Coronary artery (tissue), 2 donors: Measurements from ENCODE around the gene PRKN.

Source experiments
- DNase-seq: peaks from one replicate; pipeline ENCODE4 v3.0.0-alpha.2; 2017; ENCODE audit warnings: low spot score
- H3K27ac ChIP-seq, 2 donors: fragments of 200-600 bp; sonication (generic); one replicate each; pipeline ENCODE4 v1.5.1; 2016 to 2019
- H3K4me3 ChIP-seq: fragments of 200-600 bp; sonication (generic); 2 replicates; pipeline ENCODE4 v1.5.1; 2016; ENCODE audit warnings: mild to moderate bottlenecking, moderate library complexity
- TF ChIP-seq, protein P1 (sequence below): fragments of 200-600 bp; sonication (generic); IDR thresholded peaks from one replicate; pipeline ENCODE4 v1.5.1; 2019; ENCODE audit warnings: antibody characterized with exemption

The PRKN gene

GRCh38 chr6:161744211-161745067 is 983.1 kb downstream of the PRKN start:
- Histone ChIP-seq H3K27ac (no peak overlapping the region), H3K4me3 (no peak overlapping the region)
- TF ChIP-seq, protein P1, sequence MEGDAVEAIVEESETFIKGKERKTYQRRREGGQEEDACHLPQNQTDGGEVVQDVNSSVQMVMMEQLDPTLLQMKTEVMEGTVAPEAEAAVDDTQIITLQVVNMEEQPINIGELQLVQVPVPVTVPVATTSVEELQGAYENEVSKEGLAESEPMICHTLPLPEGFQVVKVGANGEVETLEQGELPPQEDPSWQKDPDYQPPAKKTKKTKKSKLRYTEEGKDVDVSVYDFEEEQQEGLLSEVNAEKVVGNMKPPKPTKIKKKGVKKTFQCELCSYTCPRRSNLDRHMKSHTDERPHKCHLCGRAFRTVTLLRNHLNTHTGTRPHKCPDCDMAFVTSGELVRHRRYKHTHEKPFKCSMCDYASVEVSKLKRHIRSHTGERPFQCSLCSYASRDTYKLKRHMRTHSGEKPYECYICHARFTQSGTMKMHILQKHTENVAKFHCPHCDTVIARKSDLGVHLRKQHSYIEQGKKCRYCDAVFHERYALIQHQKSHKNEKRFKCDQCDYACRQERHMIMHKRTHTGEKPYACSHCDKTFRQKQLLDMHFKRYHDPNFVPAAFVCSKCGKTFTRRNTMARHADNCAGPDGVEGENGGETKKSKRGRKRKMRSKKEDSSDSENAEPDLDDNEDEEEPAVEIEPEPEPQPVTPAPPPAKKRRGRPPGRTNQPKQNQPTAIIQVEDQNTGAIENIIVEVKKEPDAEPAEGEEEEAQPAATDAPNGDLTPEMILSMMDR: no peak

GRCh38 chr6:161743509-161744178 is 983.9 kb downstream of the PRKN start:
- TF ChIP-seq, protein P1: no peak
- Histone ChIP-seq H3K27ac (no peak overlapping the region), H3K4me3 (no peak overlapping the region)
- no peak for DNase-seq

More at GRCh38 chr6:161744211-161745067, 983.1 kb downstream of the PRKN start:
- DNase-seq: no peak

DNA sequence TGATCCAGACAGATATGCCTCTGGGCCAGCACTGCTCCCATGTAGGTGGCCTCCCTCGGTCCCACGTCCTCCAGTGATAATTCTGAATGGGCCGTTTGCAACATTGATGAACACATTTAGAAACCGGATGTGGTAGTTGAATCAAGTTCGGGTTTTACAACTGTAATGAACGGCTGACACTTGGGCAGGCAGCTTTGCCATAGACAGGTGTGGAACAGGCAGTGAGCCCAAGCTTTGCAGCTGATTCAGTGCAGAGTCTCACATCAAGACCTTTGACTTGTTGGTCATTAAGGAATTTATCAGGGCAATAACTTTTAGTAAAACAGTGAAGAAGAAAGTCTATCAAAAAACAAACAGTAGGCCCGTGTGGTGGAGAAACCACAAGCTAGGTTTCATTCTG is 987.1 kb downstream of the PRKN start:
- TF ChIP-seq, protein P1: no peak
- Histone ChIP-seq H3K27ac (no peak overlapping the region), H3K4me3 (no peak overlapping the region)
- DNase-seq: no peak

GRCh38 chr6:161736781-161737292 is 990.7 kb downstream of the PRKN start:
- Histone ChIP-seq H3K4me3 (no peak overlapping the region), H3K27ac (no peak overlapping the region)
- TF ChIP-seq, protein P1: no peak
- DNase-seq: no peak

DNA sequence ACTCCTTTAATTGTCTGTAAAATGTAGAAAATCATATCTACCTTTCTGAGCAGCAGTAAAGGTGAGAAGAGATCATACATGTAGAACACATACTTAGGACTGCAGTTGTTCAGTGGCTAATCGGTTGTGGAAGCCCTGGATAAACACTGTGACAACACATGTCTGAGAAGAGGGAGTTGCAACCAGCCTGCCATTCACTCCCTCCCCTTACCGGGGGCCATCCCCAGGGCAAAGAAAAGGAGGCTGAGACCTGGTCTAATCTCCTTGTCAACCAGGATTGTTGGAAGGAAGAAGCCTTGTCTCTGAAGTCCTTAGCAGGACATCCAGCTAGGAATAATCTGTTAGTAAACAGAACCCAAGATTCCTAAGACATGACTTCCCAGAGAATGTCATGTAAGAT is 991.2 kb downstream of the PRKN start:
- Histone ChIP-seq H3K27ac (no peak overlapping the region), H3K4me3 (no peak overlapping the region)
- DNase-seq: no peak
- TF ChIP-seq, protein P1: no peak

DNA sequence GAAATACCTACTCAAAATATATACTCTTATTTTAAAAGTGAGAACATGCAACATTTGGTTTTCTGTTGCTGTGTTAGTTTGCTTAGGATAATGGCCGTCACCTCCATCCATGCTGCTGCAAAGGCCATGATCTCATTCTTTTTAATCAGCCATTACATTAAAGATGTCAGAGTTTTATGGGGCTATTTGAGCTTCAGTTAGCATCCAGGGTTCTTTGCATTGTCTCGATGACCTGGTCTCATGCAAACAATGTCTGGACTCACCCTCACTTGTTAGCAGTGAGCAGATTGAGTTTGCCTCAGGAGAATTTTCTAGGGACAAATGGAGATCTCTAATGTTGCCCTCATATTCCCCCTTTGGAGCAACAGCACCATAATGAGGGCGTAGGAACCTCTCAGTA is 995.0 kb downstream of the PRKN start:
- TF ChIP-seq, protein P1: no peak
- no peak overlapping the region for H3K4me3 ChIP-seq
- H3K27ac ChIP-seq: no peak overlapping the region
- DNase-seq: no peak
